ENCODE data around the gene PITX2.

The PITX2 gene

GRCh38 chr4:110622841-110623717 is at the start of gene PITX2:
TSS of gene PITX2 (minus strand) at chr4:110623077. CDS start at chr4:110622460, 617 bp downstream.
- TF ChIP-seq ZNF274 (IDR thresholded peaks at IDR 0.05; ENCODE audit: low read depth, low read length): no peak
- peak within 1 kb of the TSS; percentile 46; the same call in 1 of the 2 replicates for H3K4me3 ChIP-seq (ENCODE audit: low read length)

DNA sequence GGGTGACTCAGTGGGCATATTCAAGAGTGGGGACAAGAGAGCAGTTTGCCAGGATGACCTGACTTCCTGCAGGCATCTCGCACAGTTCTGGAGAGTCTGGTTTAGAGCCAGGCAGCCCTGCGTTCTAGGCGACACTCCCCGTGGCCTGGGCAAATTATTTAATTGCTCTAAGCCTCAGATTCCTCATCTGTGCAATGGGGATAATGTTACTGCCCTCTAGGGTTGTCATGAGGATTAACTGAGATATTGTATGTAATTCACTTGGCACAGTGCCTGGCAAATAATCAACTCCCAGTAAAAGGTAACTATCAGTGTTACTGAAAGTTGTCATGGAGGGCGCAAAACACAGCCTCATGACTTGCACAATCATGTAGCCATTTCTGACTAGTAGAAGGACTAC is 48.8 kb upstream of the PITX2 start:
- no peak for TF ChIP-seq ZNF274 (IDR thresholded peaks at IDR 0.05; ENCODE audit: low read depth, low read length)
- no peak overlapping the region for H3K4me3 ChIP-seq (ENCODE audit: low read length)

DNA sequence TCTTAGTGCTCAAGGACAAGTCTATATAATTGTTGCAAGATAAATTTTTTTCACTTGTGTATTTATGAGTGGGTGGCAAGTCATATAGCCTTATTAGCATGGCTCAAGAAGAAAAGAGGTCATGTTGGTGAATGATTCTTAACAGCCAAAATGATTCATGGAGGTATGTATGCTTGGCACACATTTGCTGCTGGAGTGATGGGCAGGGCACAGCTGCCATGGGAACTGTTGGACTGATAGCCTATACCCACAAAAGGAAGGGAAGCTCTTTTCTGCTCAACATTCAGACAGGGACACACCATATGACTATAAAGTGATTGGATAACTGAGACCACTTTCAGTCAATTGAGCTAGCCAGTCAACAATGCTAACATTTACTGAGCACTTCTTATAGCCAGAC is 46.8 kb upstream of the PITX2 start:
- no peak for TF ChIP-seq ZNF274 (IDR thresholded peaks at IDR 0.05; ENCODE audit: low read depth, low read length)
- H3K4me3 ChIP-seq (ENCODE audit: low read length): no peak overlapping the region

DNA sequence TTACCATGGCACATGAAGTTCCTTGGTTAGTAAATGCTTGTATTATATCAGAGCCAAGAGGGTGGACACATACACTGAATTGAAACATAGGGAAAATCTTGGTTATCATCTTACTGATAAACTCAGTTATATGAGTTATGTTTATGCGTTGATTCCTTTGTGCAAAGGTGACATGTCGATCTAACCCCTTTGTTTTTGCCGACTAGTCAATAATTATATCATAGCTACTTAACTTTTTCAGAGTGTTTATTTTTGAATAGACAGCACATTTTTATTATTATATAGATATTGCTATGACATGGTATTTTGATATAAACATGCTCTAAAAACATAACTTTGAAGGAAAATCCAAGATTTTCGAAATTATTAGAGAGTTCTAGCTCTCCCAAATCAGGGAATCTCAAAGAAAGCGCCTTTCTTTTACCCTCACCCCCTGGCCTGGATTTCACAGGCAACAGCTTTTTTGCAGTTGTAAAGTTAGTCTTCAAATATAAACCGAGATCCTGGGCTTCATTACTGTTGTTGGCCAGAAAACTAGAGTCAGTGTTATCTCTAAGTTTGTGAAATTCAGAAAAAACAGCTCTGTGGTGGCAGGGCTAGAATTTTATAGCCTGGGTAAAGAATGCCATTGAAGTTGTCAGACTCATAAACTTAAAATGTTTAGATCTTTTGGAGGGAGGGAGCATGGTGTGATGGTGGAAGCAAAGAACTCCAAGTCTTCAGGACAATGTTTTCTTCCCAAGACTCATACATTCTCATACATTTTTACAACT is 45.8 kb upstream of the PITX2 start:
- no peak for TF ChIP-seq ZNF274 (IDR thresholded peaks at IDR 0.05; ENCODE audit: low read depth, low read length)
- H3K4me3 ChIP-seq (ENCODE audit: low read length): no peak overlapping the region

- no peak overlapping the region for H3K4me3 ChIP-seq (ENCODE audit: low read length)
- TF ChIP-seq ZNF274 (IDR thresholded peaks at IDR 0.05; ENCODE audit: low read depth, low read length): no peak
Measured at GRCh38 chr4:110667670-110668069, 44.8 kb upstream of the PITX2 start.

DNA sequence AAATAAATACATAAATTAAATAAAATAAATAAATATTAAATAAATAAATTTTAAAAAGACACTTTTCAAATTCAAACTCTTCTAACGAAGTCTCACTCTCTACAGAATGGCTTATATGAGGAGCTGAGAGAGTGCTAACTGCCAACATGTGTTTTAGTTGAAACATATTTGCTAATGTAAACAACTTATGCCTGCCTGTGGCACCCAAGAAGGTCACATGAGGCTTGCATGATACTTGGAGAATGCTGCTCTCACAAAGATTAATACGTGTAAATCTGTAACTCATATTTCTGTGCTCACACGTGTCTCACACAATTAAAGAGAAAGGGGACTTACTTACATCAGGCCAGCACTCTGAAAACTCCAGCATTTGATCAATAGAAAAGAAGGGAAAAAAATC is 43.2 kb upstream of the PITX2 start:
- H3K4me3 ChIP-seq (ENCODE audit: low read length): no peak overlapping the region
- no peak for TF ChIP-seq ZNF274 (IDR thresholded peaks at IDR 0.05; ENCODE audit: low read depth, low read length)

- no peak overlapping the region for H3K4me3 ChIP-seq (ENCODE audit: low read length)
- no peak for TF ChIP-seq ZNF274 (IDR thresholded peaks at IDR 0.05; ENCODE audit: low read depth, low read length)
Measured at GRCh38 chr4:110663738-110664444, 41.0 kb upstream of the PITX2 start.

- H3K4me3 ChIP-seq (ENCODE audit: low read length): no peak overlapping the region
- TF ChIP-seq ZNF274 (IDR thresholded peaks at IDR 0.05; ENCODE audit: low read depth, low read length): no peak
Measured at GRCh38 chr4:110663206-110663605, 40.3 kb upstream of the PITX2 start.

- no peak overlapping the region for H3K4me3 ChIP-seq (ENCODE audit: low read length)
- TF ChIP-seq ZNF274 (IDR thresholded peaks at IDR 0.05; ENCODE audit: low read depth, low read length): no peak
Measured at GRCh38 chr4:110660755-110661154, 37.9 kb upstream of the PITX2 start.

GRCh38 chr4:110654254-110654635 is 31.4 kb upstream of the PITX2 start:
- no peak overlapping the region for H3K4me3 ChIP-seq (ENCODE audit: low read length)
- TF ChIP-seq ZNF274 (IDR thresholded peaks at IDR 0.05; ENCODE audit: low read depth, low read length): no peak

- H3K4me3 ChIP-seq (ENCODE audit: low read length): no peak overlapping the region
- TF ChIP-seq ZNF274 (IDR thresholded peaks at IDR 0.05; ENCODE audit: low read depth, low read length): no peak
Measured at GRCh38 chr4:110653321-110654253, 30.7 kb upstream of the PITX2 start.

DNA sequence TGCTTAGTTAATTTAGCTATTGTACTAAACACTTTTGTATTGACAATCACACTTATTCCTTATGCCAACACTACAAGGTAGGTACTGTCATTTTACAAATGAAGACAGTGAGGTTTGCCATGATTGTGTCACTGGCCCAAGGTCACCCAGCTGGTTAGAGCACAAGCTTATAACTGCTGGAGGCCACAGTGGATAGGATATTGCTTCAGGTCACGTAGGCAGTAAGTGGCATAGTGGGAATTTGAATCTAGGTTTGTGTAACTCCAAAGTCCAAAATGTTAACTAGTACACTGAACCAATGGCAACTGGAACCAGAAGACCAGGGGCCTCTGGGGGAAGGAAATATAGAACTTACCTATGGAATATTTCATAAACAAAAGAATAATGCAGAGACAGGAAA is 21.1 kb upstream of the PITX2 start:
- no peak for TF ChIP-seq ZNF274 (IDR thresholded peaks at IDR 0.05; ENCODE audit: low read depth, low read length)

DNA sequence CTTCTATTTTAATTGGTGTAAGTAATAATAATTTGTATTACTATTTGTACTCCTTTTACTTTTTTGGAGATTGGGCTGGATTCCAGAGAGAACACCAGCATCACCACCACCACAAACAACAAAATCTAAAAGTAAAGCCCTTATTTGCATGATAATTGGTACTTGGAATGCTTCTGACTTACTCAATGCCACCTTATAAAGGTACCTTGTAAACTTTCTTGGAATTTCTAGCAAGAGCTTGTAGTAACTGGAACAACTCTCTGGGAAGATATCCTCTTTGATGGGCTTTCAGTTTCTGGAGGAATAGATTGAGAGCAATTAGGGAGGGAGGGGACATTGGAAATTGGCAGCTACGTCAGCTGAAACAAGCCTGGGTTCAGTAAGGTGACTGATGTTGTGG is 20.2 kb upstream of the PITX2 start:
- no peak for TF ChIP-seq ZNF274 (IDR thresholded peaks at IDR 0.05; ENCODE audit: low read depth, low read length)
- H3K4me3 ChIP-seq (ENCODE audit: low read length): no peak overlapping the region

More for the DNA sequence above, 21.1 kb upstream of the PITX2 start:
- no peak overlapping the region for H3K4me3 ChIP-seq (ENCODE audit: low read length)
